ENCODE data around the gene PAPOLB. TPM values are rescaled to one million over a fixed set of nuclear protein-coding genes. Genes with fewer than 3 reads are reported as not detected.

PAPOLB gene
- total RNA-seq, 1 donor from 2014 or later = 0.05 TPM

- Histone ChIP-seq H3K27me3 (ENCODE audit: low read depth) (peaks cover 32% of the 10 kb centered on the region), H3K27ac (replicated peaks) (peak overlapping the region; percentile 86), H3K36me3 (peaks cover under 1% of the 10 kb centered on the region), H3K9me3 (replicated peaks) (no peaks in the 10 kb centered on the region), H3K4me3 (peak overlapping the region; percentile 85), H3K4me1 (peaks cover 40% of the 10 kb centered on the region)
- intact Hi-C loops (cut with micrococcal nuclease) = loop anchor here (5.0 kb wide), 1 partner anchor 56 kb away; no protein-coding TSS in a partner anchor
- DNase-seq = no peak
- TF ChIP-seq, protein P1, sequence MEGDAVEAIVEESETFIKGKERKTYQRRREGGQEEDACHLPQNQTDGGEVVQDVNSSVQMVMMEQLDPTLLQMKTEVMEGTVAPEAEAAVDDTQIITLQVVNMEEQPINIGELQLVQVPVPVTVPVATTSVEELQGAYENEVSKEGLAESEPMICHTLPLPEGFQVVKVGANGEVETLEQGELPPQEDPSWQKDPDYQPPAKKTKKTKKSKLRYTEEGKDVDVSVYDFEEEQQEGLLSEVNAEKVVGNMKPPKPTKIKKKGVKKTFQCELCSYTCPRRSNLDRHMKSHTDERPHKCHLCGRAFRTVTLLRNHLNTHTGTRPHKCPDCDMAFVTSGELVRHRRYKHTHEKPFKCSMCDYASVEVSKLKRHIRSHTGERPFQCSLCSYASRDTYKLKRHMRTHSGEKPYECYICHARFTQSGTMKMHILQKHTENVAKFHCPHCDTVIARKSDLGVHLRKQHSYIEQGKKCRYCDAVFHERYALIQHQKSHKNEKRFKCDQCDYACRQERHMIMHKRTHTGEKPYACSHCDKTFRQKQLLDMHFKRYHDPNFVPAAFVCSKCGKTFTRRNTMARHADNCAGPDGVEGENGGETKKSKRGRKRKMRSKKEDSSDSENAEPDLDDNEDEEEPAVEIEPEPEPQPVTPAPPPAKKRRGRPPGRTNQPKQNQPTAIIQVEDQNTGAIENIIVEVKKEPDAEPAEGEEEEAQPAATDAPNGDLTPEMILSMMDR (IDR thresholded peaks at IDR 0.05; ENCODE audit: borderline replicate concordance) = no peak
Observed at GRCh38 chr7:4883033-4883371, 21.2 kb upstream of the PAPOLB start.

- peaks cover 31% of the 10 kb centered on the region for H3K27me3 ChIP-seq (ENCODE audit: low read depth)
- intact Hi-C loops (cut with micrococcal nuclease) = loop anchor here (5.0 kb wide), 1 partner anchor 55 kb away; no protein-coding TSS in a partner anchor
- TF ChIP-seq, protein P1 (IDR thresholded peaks at IDR 0.05; ENCODE audit: borderline replicate concordance) = no peak
- peak overlapping the region; percentile 86 for H3K27ac ChIP-seq (replicated peaks)
- DNase-seq = peak; percentile 72
- H3K36me3 ChIP-seq = peaks cover 7% of the 10 kb centered on the region
- peaks cover 40% of the 10 kb centered on the region for H3K4me1 ChIP-seq
- peak overlapping the region; percentile 85 for H3K4me3 ChIP-seq
- H3K9me3 ChIP-seq (replicated peaks) = no peaks in the 10 kb centered on the region
Observed at GRCh38 chr7:4882169-4883032, 20.6 kb upstream of the PAPOLB start.

DNA sequence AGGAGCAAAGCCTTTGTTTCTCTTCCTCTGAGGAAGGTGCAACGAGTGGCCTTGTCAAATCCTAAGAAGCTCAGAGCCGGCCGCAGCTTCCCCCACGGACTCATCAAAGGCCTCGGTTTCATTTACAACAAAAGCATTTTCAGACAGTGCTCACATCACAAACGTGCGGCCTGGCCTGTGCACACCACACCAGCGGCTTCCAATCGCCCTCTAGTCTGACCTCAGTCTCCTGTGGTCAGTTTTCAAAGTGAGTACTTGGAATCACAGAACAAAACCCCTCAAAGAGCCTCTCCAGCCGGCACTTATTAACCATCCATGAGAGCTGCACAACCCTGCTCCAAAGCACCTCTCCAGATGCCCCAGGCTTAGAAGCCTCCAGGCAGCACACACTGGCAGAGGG lies 18.4 kb upstream of the PAPOLB start:
- Histone ChIP-seq H3K27me3 (ENCODE audit: low read depth) (peaks cover 27% of the 10 kb centered on the region), H3K27ac (replicated peaks) (peak overlapping the region; percentile 34), H3K4me3 (peak overlapping the region; percentile 52), H3K9me3 (replicated peaks) (no peaks in the 10 kb centered on the region), H3K4me1 (peaks cover 40% of the 10 kb centered on the region), H3K36me3 (peaks cover 23% of the 10 kb centered on the region)
- intact Hi-C loops (cut with micrococcal nuclease) = loop anchor here (5.0 kb wide), 1 partner anchor 53 kb away; no protein-coding TSS in a partner anchor
- TF ChIP-seq, protein P1 (IDR thresholded peaks at IDR 0.05; ENCODE audit: borderline replicate concordance) = no peak
- DNase-seq = no peak

DNA sequence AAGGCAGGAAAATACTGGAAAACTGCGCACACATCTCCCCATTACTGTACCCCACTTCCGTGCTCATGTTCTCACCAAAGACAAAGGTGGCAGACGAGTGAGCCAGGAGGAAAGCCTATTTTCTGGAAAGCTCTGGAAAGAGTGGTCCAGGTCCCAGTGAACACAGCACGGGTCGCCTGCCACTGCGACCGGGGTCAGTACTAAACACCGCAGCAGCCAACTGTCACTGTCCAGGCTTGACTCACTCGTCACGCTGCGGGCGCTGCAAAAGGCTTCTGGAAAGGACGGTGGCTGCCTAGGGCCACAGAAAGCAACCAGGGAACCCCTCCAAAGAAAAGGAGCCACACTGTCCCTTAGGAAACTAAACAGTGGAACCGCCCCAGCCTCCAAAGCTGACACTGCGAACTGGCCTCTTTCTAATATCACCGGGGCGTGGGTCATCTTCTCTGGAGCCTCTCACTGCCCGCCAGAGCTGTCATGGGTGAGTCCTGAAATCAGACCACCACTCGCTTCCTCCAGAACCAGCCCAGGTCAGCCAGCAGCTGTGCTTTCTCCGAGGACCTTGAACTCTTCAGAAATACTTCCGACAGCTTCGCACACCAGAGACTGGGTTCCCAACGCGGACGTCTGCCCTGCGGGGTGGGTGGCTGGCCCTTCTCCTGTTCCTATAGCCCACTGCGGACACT lies 17.7 kb upstream of the PAPOLB start:
- peak overlapping the region; percentile 34 for H3K27ac ChIP-seq (replicated peaks)

More for the DNA sequence above, 17.7 kb upstream of the PAPOLB start:
- TF ChIP-seq, protein P1 (IDR thresholded peaks at IDR 0.05; ENCODE audit: borderline replicate concordance) = no peak
- no peak for DNase-seq
- Histone ChIP-seq H3K4me3 (peak overlapping the region; percentile 52), H3K9me3 (replicated peaks) (no peaks in the 10 kb centered on the region), H3K36me3 (peaks cover 23% of the 10 kb centered on the region), H3K4me1 (peaks cover 40% of the 10 kb centered on the region), H3K27me3 (ENCODE audit: low read depth) (peaks cover 24% of the 10 kb centered on the region)
- intact Hi-C loops (cut with micrococcal nuclease) = loop anchor here (5.0 kb wide), 1 partner anchor 52 kb away; no protein-coding TSS in a partner anchor

Data from left ventricle myocardium inferior (tissue), 1 donor.